NCI-H774 (cell line): Measurements from ENCODE around the gene COG5.

Source experiments
- DNase-seq: peaks from one replicate; lab custom pipeline; 2025; lab: John Stamatoyannopoulos, UW

The COG5 gene

DNA sequence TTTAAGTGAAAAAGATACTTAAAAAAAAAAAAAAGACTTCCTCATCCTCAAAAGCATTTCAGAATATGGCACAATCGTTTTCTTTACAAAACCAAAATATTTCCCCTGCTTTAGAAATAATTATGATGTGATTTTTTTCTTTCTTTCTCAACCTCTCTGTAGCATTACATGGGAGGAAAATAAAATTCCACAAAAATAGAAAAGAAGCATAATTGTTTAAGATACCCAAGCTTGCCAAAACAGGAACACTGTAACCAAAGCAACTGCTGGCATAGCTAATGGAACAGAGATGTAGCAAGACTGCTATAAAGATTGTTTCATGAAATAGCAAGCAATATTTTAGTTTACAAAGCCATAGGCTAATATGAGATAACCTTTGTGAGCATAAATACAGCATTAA is 169.4 kb downstream of the COG5 start:
- DNase-seq: no peak

DNA sequence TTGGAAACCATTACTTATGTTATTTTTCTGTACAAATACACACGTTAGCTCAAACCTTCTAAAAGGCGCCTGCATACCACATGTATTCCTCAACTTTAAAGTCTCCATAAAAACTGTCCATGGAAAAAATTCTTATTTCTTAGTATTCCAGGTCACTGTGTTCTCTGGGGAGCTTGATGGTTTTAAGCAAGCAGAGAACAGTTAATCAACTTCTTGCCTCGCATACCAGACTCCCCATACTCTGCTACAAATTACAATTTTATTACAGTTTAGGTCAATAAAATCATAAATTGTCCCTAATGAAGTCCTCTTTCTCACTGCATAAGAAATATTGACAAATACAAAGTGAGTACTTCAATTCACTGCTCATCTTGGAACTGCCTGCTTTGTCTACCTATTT is 170.9 kb downstream of the COG5 start:
- no peak for DNase-seq

DNA sequence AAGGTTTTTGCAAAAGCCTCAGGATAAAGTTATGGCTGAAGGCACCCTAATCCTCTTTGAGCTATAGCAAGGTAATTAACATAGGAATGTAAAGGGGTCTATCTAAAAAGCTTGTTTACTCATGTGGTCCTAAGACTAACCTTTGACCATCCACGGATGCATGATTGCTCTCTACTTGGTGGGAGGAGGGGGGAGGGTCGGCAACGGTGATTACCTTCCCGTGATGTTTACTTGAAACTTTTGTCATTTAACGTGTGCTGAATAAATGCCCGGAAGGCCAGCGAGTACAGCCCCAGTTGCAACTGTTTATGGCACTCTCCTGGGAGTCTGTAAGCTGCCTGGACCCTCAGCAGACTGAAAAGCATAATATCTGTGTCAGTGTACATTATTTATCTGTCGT is 172.8 kb downstream of the COG5 start:
- no peak for DNase-seq

DNA sequence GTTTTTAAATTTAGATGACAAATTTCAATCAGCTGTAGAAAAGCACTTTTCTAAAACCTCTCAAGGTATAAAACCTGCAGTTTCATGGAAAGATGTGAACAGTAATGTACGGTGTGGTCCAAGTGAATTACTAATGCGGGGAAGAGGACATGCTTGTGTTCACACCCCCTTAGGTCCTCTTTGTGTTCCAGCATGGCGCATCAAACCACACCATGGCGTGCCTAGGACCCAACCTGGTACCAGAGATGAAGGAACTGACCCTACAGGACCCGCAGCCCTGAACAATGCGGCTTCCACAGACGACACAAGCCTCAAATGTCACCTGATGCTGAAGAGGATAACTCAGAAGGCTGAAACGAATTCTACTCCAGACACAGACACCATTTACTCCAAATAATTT is 175.1 kb downstream of the COG5 start:
- no peak for DNase-seq

DNA sequence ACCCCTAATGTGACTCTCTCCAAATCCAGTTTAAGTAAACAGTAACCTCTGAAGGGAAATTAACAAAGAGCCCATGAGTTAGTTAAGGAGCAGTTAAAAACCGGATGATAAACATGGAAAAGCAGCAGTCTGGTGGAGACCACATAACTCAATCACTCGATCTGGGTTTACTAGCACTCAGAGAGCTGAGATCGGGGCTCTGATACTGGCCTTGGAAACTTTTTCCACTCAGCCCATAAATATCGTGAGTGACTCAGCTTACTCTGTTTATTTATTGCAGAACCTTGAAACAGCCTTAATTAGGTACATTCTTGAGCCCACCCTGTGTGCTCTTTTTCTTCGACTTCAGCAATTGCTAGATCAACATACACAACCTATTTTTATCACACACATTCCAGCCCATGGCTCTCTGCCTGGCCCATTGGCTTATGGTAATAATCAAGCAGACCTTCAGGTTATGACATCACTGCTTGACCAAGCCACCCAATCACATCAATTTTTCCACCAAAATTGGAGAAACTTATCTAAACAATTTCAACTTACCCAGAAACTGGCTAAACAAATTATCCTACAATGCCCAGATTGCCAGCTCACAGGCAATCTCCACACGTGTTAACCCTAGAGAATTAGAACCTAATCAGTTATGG is 176.0 kb downstream of the COG5 start:
- no peak for DNase-seq

DNA sequence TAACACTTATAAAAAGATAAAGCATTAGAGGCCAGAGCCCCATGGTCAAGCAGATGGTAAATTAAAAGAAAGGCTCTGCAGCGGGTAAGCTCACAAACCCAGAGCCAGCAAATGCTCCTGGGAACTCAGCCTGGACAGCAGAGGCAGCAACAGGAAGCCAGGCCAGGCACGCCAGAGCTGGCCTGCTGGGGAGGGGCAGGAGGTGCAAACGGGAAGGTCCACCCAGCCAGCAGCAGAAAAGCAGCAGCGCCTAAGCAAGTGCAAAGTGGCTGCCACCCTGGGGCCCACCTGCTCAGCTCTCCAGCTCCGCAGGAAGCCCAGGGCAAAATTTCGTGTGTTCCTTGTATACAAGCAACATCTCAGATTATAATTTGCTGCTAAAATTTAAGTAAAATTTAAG is 176.6 kb downstream of the COG5 start:
- DNase-seq: no peak

DNA sequence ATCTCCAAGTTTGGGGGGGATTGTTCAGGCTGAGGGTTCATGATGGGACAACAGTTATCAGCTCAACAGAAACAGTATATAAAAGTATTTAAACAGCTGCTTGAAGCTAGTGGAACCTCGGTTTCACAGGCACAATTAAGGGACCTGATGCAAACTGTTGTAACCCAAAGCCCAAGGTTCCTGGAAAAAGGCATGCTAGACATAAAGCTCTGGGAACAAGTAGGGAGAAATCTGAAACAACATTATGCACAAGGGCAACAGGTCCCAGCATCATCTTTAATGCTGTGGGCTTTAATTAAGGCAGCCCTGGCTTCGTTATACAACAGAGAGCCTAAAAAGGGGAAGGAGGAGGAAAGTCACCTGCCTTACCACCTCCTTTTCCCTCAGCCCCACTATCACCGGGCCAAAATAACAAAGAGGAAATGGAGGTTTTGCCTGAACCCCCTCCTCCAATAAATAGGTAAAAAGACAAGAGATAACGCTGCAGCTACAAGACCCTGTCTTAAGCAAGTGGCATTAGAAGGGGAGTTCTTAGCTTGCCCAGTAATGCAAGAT is 177.1 kb downstream of the COG5 start:
- DNase-seq: no peak

DNA sequence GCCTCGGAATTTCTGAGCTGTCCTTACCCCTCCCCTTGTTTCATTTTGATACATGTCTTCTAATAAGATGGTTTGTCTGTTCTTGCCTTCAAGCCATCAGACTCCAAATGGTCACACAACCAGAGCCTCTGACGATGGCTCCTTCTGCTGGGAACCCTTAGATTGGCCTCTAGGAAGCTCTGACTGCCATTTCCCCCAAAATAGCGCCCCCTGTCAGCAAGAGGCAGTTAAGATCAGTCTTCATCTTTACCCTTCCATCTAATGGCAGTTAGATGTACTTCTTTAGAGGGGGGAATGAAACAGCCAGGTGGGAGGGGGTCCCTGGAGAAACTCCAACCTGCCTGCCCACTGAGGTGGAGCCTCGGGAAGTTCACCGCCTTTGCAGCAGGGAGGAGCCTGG is 179.7 kb downstream of the COG5 start:
- no peak for DNase-seq

DNA sequence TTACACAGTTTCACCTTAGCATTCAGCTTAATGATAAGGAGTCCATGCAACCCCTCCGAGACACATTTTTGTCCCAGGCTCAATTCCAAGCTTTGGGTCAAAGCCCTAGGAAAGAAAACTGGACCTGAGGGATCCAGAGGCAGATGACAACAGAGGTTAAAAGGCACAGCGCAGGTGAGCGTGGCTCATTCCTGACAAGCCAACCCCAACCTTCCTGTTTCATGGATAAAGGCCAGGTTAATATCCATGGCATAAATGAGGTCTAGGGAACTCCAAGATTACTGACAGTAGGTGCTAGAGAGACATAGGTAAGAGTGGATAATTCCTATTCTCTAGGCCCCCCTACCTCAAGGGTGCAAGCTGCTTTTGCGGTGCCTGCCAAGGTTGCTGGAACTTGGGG is 180.5 kb downstream of the COG5 start:
- no peak for DNase-seq

DNA sequence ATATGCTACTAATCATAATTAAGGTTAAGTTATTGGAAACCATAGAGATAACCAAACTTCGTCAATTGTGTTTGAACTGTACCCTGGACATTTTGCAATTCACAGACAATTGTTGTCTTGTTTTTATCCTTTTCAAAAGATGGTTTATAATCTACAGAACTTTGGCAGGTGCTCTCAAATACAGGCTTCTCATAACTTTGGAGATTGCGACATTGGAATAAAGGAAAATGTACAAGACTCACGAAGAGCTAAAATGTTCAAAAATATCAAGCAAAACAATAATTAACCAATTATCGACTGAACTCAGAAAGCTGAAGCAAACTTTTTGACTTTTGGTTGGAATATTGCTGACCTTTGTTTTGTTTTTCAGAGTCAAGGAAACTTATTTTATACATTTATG is 182.3 kb downstream of the COG5 start:
- no peak for DNase-seq

DNA sequence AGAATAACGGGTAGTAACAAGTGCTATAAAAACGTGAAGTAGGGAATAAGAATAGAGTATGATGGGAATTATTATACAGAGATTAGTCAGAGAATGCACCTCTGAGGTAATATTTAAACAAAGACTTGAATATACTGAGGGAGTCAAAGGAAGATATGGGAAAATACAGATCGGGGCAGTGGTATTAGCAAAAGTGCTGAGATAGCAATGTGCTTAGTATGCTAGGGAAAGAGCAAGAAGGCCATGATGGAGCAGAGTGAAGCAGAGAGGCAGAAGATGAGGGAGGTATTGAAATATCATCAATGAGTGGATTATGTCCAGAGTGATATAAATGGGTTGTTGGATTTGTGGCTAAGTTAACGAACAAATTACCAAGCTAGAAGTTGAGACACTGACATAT is 190.4 kb downstream of the COG5 start:
- DNase-seq: no peak

DNA sequence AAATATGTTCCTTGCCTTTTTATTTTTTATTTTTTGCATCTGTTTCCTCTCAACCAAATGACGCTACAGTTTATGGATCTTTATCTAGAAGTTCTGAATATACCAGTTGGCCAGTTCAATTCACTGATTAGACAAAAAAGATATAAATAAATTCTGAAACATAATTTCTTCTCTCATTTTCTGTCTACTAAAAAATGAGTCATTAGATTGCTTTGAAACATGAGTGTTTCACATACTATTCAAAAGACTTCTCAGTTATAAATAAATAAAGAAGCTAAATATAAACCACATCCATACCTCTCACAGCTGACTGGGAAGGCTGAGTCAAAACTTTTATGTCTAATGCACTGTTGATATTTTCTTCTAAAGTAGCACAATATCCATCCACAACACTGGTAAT is 191.4 kb downstream of the COG5 start:
- DNase-seq: no peak

DNA sequence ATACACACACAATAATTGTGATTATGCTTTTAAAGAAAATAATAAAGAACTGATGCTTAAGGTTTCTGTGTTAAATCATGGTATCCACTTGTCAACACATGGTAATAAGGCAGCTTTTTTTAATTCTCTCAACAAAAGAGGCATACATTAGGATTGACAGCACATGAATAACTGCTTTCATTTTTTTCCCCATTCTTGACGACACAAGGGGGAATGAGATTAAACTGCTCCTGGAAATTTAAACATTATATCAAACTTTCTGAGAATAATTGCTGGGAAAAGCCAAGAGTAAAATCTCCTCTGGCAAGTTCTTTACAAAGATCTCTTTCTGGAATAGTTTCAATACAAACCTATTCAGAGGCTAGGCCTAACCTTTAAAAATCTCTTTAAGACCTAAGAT is 192.9 kb downstream of the COG5 start:
- no peak for DNase-seq

DNA sequence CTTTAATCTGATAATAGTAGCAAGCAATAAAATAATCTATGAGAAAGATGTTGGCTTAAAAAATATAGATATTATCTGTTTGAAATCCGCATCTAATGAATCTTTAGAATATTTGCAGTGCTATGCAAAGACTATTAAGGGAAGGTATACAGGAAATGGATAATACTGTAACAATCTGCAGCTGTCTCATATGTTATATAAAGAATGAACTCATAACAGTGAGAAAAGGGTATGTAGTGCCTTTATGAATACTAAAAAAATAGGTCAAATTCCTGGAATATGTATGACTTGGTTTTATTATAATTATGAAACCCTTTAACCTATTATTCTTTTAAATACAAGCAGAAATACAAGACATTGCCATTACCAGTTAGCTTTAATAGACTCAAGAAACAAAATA is 198.9 kb downstream of the COG5 start:
- no peak for DNase-seq

DNA sequence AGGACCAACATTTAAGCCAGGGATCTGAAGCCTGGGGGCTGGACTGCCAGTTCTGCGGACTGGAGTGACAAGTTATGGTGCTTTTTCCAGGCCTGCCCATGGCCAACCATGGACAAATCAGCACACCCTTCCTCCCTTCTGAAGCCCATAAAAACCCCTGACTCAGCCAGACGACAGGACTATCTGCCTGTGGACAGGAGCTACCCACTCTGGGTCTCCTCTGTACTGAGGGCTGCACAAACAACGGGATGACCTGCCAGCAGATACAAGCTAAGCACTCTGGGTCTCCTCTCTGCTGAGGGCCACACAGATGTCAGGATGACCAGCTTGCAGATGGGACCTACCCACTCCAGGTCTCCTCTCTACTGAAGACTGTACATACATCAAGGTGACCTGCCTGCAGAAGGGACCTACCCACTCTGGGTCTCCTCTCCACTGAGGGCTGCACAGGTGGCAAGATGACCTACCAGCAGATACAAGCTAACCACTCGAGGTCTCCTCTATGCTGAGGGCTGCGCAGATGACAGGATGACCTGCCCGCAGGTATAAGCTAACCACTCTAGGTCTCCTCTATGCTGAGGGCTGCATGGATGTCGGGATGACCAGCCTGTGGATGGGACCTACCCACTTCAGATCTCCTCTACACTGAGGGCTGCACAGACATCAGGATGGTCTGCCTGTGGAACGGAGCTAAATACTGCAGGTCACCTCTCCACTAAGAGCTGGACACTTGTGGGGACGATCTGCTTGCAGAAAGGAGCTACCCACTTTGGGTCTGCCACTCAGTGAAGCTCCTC is 204.0 kb downstream of the COG5 start:
- DNase-seq: no peak

DNA sequence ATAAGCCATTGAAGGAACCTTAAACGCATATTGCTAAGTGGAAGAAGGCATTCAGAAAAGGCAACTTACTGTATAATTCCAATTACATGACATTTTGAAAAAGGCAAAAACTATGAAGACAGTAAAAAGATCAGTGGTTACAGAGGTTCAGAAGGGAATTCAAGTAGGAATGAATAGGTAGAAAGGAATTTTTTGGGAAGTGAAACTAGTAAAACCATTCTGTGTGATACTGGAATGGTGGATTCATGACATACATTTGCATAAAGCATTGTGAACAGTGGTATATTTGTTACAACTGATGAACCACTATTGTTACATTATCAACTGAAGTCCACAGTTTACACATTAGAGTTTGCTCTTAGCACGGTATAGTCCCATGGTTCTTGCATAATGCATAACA is 208.1 kb downstream of the COG5 start:
- no peak for DNase-seq

DNA sequence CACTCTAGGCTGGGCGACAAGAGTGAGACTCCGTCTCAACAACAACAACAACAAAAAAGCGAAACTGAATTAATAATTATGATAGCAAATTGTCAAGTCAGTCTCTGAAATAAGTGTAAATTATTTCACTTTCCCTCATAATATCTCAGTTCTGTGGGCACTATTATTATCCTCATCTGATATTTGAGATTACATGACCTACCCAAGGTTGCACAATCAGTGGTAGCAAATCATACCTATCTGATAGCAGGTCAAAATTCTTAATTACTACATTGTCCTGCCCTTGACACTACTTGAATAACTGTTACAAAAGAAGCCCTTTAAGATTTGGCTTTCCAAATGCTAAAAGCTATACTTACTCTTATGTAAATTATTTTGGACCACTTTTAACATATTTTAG is 209.1 kb downstream of the COG5 start:
- DNase-seq: no peak

DNA sequence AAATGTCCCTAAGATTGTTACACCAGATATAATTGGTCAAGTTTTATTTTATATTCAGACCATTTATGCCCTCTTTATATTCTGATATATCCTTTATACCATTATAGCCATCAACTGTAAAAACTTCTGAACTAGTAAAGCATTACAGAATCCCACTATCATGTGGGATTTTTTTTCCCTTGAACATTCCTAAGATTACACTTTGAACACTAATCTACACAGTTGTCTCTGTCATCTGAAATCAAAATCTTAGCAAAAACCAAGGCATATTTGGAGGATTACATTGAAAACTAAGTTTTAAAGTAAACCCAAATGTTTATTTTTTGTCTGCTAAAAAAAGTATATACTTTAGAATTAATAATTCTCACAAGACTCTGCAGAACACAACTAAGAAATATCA is 210.0 kb downstream of the COG5 start:
- DNase-seq: no peak

DNA sequence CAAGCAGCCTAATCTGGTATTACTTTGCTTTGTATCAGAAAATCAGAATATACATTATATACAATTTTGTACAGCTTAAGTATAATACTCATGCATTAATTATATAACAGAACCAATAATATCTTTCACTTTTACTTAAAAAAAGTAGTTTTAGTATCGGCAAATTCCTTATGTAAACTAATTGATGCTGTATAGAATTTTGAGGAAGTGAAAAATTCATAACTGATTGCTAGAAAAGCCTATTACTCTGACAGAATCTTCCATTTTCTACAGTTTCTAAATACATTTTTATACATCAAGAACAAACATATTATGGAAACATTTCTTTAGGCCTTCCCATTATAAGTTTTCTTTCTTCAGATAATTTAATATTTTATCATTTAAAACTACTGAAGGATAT is 217.8 kb downstream of the COG5 start:
- no peak for DNase-seq

DNA sequence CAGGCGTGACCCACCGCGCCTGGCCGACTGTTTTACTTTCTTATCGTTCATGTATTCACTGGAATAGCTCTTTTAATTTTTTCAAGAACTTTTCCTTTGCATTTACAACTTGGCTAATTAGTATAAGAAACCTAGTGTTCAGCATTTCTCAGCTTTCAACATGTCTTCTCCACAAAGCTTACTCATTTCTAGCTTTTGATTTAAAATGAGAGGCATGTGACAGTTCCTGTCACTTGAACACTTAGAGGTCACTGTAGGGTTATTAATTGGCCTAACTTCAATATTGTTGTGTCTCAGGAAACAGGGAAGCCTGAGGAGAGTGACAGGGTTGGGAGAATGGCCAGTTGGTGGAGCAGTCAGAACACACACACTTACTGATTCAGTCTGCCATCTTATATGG is 218.9 kb downstream of the COG5 start:
- no peak for DNase-seq

DNA sequence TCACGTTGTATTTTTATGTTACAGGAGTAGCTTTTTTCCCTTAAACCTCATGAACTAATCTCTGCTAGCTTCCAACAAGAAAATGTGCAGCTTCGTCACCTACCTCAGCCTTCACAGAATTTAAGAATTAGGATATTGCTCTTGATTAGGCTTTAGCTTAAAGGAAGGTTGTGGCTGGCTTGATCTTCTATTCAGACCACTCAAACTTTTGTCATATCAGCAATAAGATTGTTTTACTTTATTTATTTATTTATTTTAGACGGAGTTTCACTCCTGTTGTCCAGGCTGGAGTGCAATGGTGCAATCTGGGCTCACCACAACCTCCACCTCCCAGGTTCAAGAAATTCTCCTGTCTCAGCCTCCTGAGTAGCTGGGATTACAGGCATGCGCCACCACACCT is 219.4 kb downstream of the COG5 start:
- DNase-seq: no peak

DNA sequence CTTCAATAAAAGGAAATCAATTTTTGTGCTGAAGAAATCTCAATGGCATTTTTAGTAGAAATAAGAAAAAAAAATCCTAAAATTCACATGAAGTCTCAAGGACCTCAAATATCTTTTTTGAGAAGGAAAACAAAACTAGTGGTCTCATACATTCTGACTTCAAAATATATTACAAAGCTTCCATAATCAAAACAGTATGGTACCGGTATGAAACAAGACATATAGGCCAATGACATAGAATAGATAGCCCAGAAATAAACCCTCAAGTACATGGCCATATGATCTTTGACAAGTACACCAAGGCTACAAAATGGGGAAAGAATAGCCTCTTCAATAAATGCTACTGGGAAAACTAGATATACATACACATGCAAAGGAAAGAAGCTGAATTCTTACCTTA is 225.6 kb downstream of the COG5 start:
- no peak for DNase-seq

DNA sequence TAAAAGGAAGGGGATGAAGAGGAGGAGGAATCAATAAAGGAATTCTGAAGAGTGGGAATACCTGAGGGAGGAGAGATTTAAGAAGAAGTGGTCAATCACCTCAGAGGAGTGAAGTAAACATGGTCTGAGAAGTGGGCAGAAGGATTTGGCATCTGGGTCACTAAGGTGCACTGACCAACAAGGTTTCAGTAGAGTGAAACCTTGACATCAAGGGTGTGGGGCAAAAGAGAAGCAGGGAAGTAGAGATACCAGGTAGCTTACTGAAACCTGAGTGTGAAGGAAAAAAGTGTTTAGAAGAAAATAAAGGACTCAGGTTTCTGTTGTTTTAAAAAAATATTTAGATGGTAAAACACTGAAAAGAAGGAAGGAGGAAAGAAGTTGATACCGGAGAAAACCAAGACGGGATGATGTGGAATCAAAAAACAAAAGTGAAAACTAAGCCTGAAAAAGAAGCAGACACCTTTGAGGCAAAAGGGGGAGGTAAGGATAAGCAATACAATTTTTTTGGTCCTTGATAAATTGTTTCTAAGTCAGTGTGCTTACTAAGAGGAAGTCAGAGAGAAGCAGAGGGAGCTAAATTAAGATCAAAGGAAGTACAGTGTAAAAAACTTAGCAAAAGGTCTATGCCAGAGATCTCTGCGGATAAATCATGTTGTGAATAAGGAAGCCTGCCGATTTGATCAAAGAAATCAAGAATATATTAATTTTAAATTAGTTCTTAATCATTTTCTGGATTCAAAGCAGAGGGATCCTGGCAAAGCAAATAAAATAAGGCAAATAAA is 231.0 kb downstream of the COG5 start:
- no peak for DNase-seq
